Mesendoderm (in vitro differentiated cells): ENCODE data around the gene MUC20.

ENCODE experiments used
- DNase-seq: peaks from one replicate; pipeline ENCODE4 v3.0.0; 2013
- H2AK5ac ChIP-seq: 2 replicates; pipeline ENCODE4 v1.6.1; 2013; ENCODE audit warnings: low read length, inconsistent platforms
- H2BK120ac ChIP-seq: 2 replicates; pipeline ENCODE4 v1.6.1; 2013; ENCODE audit warnings: low read depth, mild to moderate bottlenecking, low read length, moderate library complexity, mixed read lengths
- H2BK15ac ChIP-seq: replicated peaks from 2 replicates; pipeline ENCODE4 v1.6.1; 2013; ENCODE audit warnings: low read depth, mild to moderate bottlenecking, moderate library complexity
- H2BK5ac ChIP-seq: 2 replicates; pipeline ENCODE4 v1.6.1; 2013; ENCODE audit warnings: low read length, inconsistent platforms
- H3K18ac ChIP-seq: 2 replicates; pipeline ENCODE4 v1.6.1; 2013; ENCODE audit warnings: mild to moderate bottlenecking, low read length, mixed read lengths
- H3K23ac ChIP-seq: one replicate; pipeline ENCODE4 v1.6.1; 2013; ENCODE audit warnings: low read length
- H3K27ac ChIP-seq: 2 replicates; pipeline ENCODE4 v1.5.1; 2013; ENCODE audit warnings: low read depth, mild to moderate bottlenecking, inconsistent platforms, low read length, moderate library complexity
- H3K27me3 ChIP-seq: 2 replicates; pipeline ENCODE4 v1.6.1; 2013; ENCODE audit warnings: low read length, control low read depth, mild to moderate bottlenecking, inconsistent platforms; ENCODE audit not compliant: insufficient read depth, poor library complexity
- H3K36me3 ChIP-seq: 2 replicates; pipeline ENCODE4 v1.6.1; 2013; ENCODE audit warnings: low read length, inconsistent platforms; ENCODE audit not compliant: control insufficient read depth, insufficient read depth
- H3K4ac ChIP-seq: one replicate; pipeline ENCODE4 v1.6.1; 2013; ENCODE audit warnings: low read depth, mild to moderate bottlenecking, low read length, moderate library complexity
- H3K4me1 ChIP-seq: 2 replicates; pipeline ENCODE4 v1.6.1; 2013; ENCODE audit warnings: low read depth, low read length, inconsistent platforms; ENCODE audit not compliant: control insufficient read depth
- H3K4me2 ChIP-seq: 2 replicates; pipeline ENCODE4 v1.6.1; 2013; ENCODE audit warnings: low read length
- H3K4me3 ChIP-seq: 2 replicates; pipeline ENCODE4 v1.5.1; 2013; ENCODE audit warnings: mild to moderate bottlenecking, low read length
- H3K56ac ChIP-seq: one replicate; pipeline ENCODE4 v1.6.1; 2013; ENCODE audit warnings: low read length
- H3K79me1 ChIP-seq: 2 replicates; pipeline ENCODE4 v1.6.1; 2013; ENCODE audit warnings: low read length, inconsistent platforms
- H3K79me2 ChIP-seq: 2 replicates; pipeline ENCODE4 v1.6.1; 2013; ENCODE audit warnings: mild to moderate bottlenecking, low read length; ENCODE audit not compliant: control insufficient read depth, insufficient read depth
- H3K9ac ChIP-seq: 2 replicates; pipeline ENCODE4 v1.6.1; 2013; ENCODE audit warnings: low read length, inconsistent platforms
- H4K5ac ChIP-seq: one replicate; pipeline ENCODE4 v1.6.1; 2013; ENCODE audit warnings: low read length
- H4K8ac ChIP-seq: one replicate; pipeline ENCODE4 v1.6.1; 2013; ENCODE audit warnings: low read depth, mild to moderate bottlenecking, control low read depth, low read length, moderate library complexity
- WGBS: extraction: QIAGEN DNeasy Blood & Tissue Kit; methylation state at CpG from one replicate; pipeline ENCODE4 v1.1.7; 2013; ENCODE audit warnings: low lambda C conversion rate, missing lambda C conversion rate; ENCODE audit not compliant: insufficient coverage; ENCODE audit errors: extremely low coverage; 5-methylcytosine and 5-hydroxymethylcytosine counted together

Gene MUC20

DNA sequence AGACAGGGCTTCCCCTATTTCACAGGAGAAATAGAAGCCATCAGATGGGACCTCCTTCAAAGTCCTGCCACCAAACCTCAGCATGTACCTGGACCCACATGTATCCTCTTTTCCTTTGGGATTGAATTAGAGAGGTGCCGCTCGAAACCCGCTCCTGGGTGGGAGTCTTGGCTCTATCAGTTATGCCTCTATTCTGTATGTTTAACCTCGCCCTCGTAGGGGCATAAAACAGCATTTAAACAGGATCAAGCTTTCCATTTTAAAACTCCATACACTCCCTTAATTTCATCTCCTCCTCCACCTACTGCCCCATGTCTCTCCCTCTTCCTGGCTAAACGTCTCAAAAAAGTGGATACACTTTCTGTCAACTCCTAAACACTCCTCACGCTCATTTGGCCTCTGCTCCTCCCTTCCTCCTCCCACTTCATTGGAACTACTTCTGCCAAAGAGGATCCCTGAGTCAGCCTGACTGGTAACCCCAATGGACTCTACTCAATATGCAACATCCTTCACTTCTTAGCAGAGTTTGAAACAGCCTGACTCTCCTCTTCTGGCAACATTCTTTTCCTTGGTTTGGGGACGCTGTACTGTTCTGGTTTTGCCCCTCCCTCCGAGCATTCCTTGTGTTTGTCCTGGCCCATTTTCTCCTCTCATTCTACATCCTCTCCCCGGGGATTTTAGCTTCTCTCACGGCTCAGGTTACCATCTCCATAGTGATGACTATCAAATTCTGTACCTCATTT, 23.0 kb upstream of the MUC20 start:
- H3K27ac ChIP-seq = peak overlapping the region; percentile 6

GRCh38 chr3:195698325-195698646, 22.5 kb upstream of the MUC20 start:
- H4K8ac ChIP-seq = no peak overlapping the region
- H3K27me3 ChIP-seq = no peaks in the 10 kb centered on the region
- H3K36me3 ChIP-seq = no peaks in the 10 kb centered on the region
- H2BK15ac ChIP-seq = no peak overlapping the region
- H3K4me1 ChIP-seq = peaks cover 10% of the 10 kb centered on the region
- H3K79me2 ChIP-seq = no peaks in the 10 kb centered on the region
- no peak for DNase-seq
- no CpG with 5 or more reads among the region's 4 CpGs for WGBS
- H2BK120ac ChIP-seq = no peak overlapping the region
- peak overlapping the region; percentile 6 for H3K27ac ChIP-seq
- H2BK5ac ChIP-seq = no peak overlapping the region
- H3K79me1 ChIP-seq = no peaks in the 10 kb centered on the region
- H3K23ac ChIP-seq = no peak overlapping the region
- no peak overlapping the region for H3K4me3 ChIP-seq
- no peak overlapping the region for H3K4me2 ChIP-seq
- H3K18ac ChIP-seq = no peak overlapping the region
- H2AK5ac ChIP-seq = no peak overlapping the region
- no peak overlapping the region for H3K56ac ChIP-seq
- no peak overlapping the region for H3K9ac ChIP-seq
- H4K5ac ChIP-seq = no peak overlapping the region
- H3K4ac ChIP-seq = no peak overlapping the region

More for the DNA sequence above, 23.0 kb upstream of the MUC20 start:
- no peaks in the 10 kb centered on the region for H3K79me1 ChIP-seq
- H3K36me3 ChIP-seq = no peaks in the 10 kb centered on the region
- no peak overlapping the region for H3K4me3 ChIP-seq
- H3K27me3 ChIP-seq = no peaks in the 10 kb centered on the region
- no peak overlapping the region for H2AK5ac ChIP-seq
- no peak overlapping the region for H4K5ac ChIP-seq
- no peak overlapping the region for H3K23ac ChIP-seq
- H3K4me2 ChIP-seq = no peak overlapping the region
- no peak overlapping the region for H3K18ac ChIP-seq
- H2BK120ac ChIP-seq = no peak overlapping the region
- no peak overlapping the region for H2BK15ac ChIP-seq
- H2BK5ac ChIP-seq = no peak overlapping the region
- H3K79me2 ChIP-seq = no peaks in the 10 kb centered on the region
- no CpG with 5 or more reads among the region's 11 CpGs for WGBS
- no peak overlapping the region for H4K8ac ChIP-seq
- no peak overlapping the region for H3K56ac ChIP-seq
- H3K9ac ChIP-seq = no peak overlapping the region
- no peak overlapping the region for H3K4ac ChIP-seq
- H3K4me1 ChIP-seq = peaks cover 10% of the 10 kb centered on the region
- peak; percentile 80 for DNase-seq

GRCh38 chr3:195698647-195699387, 22.0 kb upstream of the MUC20 start:
- Histone ChIP-seq H3K18ac (no peak overlapping the region), H3K56ac (no peak overlapping the region), H2BK15ac (no peak overlapping the region), H3K4ac (no peak overlapping the region), H3K4me2 (no peak overlapping the region), H3K4me3 (no peak overlapping the region), H2BK5ac (no peak overlapping the region), H2BK120ac (no peak overlapping the region), H3K9ac (no peak overlapping the region), H3K23ac (no peak overlapping the region), H4K5ac (no peak overlapping the region), H3K79me2 (no peaks in the 10 kb centered on the region), H3K27ac (no peak overlapping the region), H3K79me1 (no peaks in the 10 kb centered on the region), H4K8ac (no peak overlapping the region), H2AK5ac (no peak overlapping the region), H3K27me3 (no peaks in the 10 kb centered on the region), H3K4me1 (peaks cover 10% of the 10 kb centered on the region), H3K36me3 (no peaks in the 10 kb centered on the region)
- peak; percentile 80 for DNase-seq
- WGBS = no CpG with 5 or more reads among the region's 5 CpGs

DNA sequence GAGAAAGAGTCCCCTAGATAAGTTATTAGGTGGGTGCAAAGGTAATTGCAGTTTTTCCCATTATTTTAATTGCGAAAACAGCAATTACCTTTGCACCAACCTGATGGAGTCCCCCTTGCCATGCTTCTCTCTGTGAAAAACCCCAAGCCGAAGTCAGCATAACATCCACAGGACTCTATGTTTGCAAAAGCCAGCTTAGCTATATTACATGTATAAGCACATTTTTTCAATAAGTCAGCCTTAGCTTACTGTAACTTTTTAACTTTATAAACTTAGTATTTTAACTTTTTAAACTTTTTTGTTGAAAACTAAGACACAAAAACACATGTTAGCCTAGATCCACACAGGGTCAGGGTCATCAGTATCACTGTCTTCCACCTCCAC, 21.4 kb upstream of the MUC20 start:
- Histone ChIP-seq H3K4ac (no peak overlapping the region), H3K56ac (no peak overlapping the region), H3K23ac (no peak overlapping the region), H2BK5ac (no peak overlapping the region), H2AK5ac (no peak overlapping the region), H3K27ac (no peak overlapping the region), H3K4me3 (no peak overlapping the region), H3K27me3 (no peaks in the 10 kb centered on the region), H3K79me1 (no peaks in the 10 kb centered on the region), H3K18ac (no peak overlapping the region), H3K9ac (no peak overlapping the region), H4K8ac (no peak overlapping the region), H2BK15ac (no peak overlapping the region), H2BK120ac (no peak overlapping the region), H3K36me3 (no peaks in the 10 kb centered on the region), H3K4me1 (peaks cover 10% of the 10 kb centered on the region), H3K79me2 (no peaks in the 10 kb centered on the region), H4K5ac (no peak overlapping the region), H3K4me2 (no peak overlapping the region)
- no CpG with 5 or more reads among the region's 2 CpGs for WGBS
- DNase-seq = no peak

DNA sequence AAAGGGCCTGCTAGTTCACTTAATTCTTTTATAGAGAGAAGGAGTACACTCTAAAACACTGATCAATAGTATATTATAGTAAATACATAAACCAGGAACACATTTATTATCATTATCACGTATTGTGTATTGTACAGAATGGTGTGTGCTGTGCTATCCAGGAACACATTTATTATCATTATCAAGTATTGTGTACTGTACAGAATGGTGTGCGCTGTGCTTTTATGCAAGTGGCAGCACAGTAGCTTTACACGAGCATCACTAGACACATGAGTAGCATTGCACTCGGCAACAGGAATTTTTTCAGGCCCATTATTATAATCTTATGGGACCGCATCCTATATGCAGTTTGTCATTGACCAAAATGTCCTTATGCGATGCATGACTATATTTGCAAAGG, 20.9 kb upstream of the MUC20 start:
- Histone ChIP-seq H2BK15ac (no peak overlapping the region), H2BK120ac (no peak overlapping the region), H3K4ac (no peak overlapping the region), H3K79me2 (no peaks in the 10 kb centered on the region), H3K27me3 (no peaks in the 10 kb centered on the region), H3K27ac (no peak overlapping the region), H3K4me1 (peaks cover 10% of the 10 kb centered on the region), H4K8ac (no peak overlapping the region), H2BK5ac (no peak overlapping the region), H3K79me1 (no peaks in the 10 kb centered on the region), H4K5ac (no peak overlapping the region), H3K56ac (no peak overlapping the region), H3K23ac (no peak overlapping the region), H3K4me3 (no peak overlapping the region), H3K18ac (no peak overlapping the region), H2AK5ac (no peak overlapping the region), H3K36me3 (no peaks in the 10 kb centered on the region), H3K4me2 (no peak overlapping the region), H3K9ac (no peak overlapping the region)
- no CpG with 5 or more reads among the region's 6 CpGs for WGBS
- no peak for DNase-seq
